HG03439 (cell line): ENCODE results near the gene NGF.

ENCODE experiments used
- ATAC-seq: cut with Tn5 transposase; IDR thresholded peaks from one replicate; pipeline ENCODE4 v1.9.1; 2021; ENCODE audit warnings: mild to moderate bottlenecking, moderate library complexity; ENCODE audit not compliant: unreplicated experiment

NGF gene

GRCh38 chr1:115337276-115337632 is 795 bp downstream of the NGF start:
- ATAC-seq, result no peak

- ATAC-seq, result no peak
Observed at GRCh38 chr1:115336741-115337140, 1.3 kb downstream of the NGF start.

- no peak for ATAC-seq
Observed at GRCh38 chr1:115332813-115333608, 5.0 kb downstream of the NGF start.

GRCh38 chr1:115331558-115332331 is 6.3 kb downstream of the NGF start:
- no peak for ATAC-seq

GRCh38 chr1:115330480-115331013 is 7.5 kb downstream of the NGF start:
- ATAC-seq, result no peak

GRCh38 chr1:115329965-115330364 is 8.1 kb downstream of the NGF start:
- ATAC-seq, result no peak

- ATAC-seq, result no peak
Observed at GRCh38 chr1:115327270-115327669, 10.8 kb downstream of the NGF start.

- no peak for ATAC-seq
Observed at GRCh38 chr1:115326419-115326818, 11.6 kb downstream of the NGF start.

- no peak for ATAC-seq
Observed at GRCh38 chr1:115325874-115326273, 12.2 kb downstream of the NGF start.

- ATAC-seq, result no peak
Observed at GRCh38 chr1:115324649-115325420, 13.2 kb downstream of the NGF start.

- no peak for ATAC-seq
Observed at GRCh38 chr1:115323366-115324004, 14.6 kb downstream of the NGF start.

GRCh38 chr1:115322631-115323030 is 15.4 kb downstream of the NGF start:
- ATAC-seq, result no peak

- no peak for ATAC-seq
Observed at GRCh38 chr1:115320377-115320776, 17.7 kb downstream of the NGF start.

GRCh38 chr1:115319706-115320105 is 18.3 kb downstream of the NGF start:
- ATAC-seq, result no peak

- no peak for ATAC-seq
Observed at GRCh38 chr1:115317101-115318012, 20.7 kb downstream of the NGF start.

- no peak for ATAC-seq
Observed at GRCh38 chr1:115314765-115315164, 23.3 kb downstream of the NGF start.

GRCh38 chr1:115314092-115314491 is 24.0 kb downstream of the NGF start:
- no peak for ATAC-seq

GRCh38 chr1:115313182-115313581 is 24.9 kb downstream of the NGF start:
- no peak for ATAC-seq

- ATAC-seq, result no peak
Observed at GRCh38 chr1:115312742-115313141, 25.3 kb downstream of the NGF start.

- ATAC-seq, result no peak
Observed at GRCh38 chr1:115311474-115311989, 26.5 kb downstream of the NGF start.
